ENCODE measurements around the gene MORN1. TPM values are rescaled to one million over a fixed set of nuclear protein-coding genes. Genes with fewer than 3 reads are reported as not detected.

MORN1 gene
- total and polyA plus RNA-seq, 2 of the 8 experiments (the other 6 are each of a cell fraction or from before 2014, with no cell fraction given): 5.0 to 9.1 TPM

- Histone ChIP-seq H4K91ac (replicated peaks; ENCODE audit: insufficient read length, low read length) (no peak overlapping the region), H3K79me2 (ENCODE audit: control insufficient read depth in 1 of 2, insufficient read depth in 2 of 2, low read length in 2 of 2) (peaks cover 4 to 32% of the 10 kb centered on the region in 2 experiments; a peak in 3 of 4 replicates)
- POLR2A ChIA-PET (ENCODE audit: partially characterized antibody): interaction anchor here (4.1 kb wide), 1 partner anchor 11 kb away, joined by 29 read pairs; no protein-coding TSS in a partner anchor
- no peak for TF ChIP-seq KDM5A (IDR thresholded peaks at IDR 0.05; ENCODE audit: low read length)
- TF ChIP-seq EP300 (IDR thresholded peaks at IDR 0.05; ENCODE audit: borderline replicate concordance in 1 of 2, low read depth in 2 of 2, low read length in 2 of 2): no peak
- TF ChIP-seq POU5F1 (IDR thresholded peaks at IDR 0.05; ENCODE audit: low read depth, low read length): no peak
- no peak for TF ChIP-seq POLR2A (IDR thresholded peaks at IDR 0.05; ENCODE audit: control extremely low read depth in 1 of 2, low read depth in 2 of 2, low read length in 2 of 2)
- no peak for TF ChIP-seq NRF1 (IDR thresholded peaks at IDR 0.05; ENCODE audit: low read depth, low read length)
- TF ChIP-seq CEBPB (IDR thresholded peaks at IDR 0.05; ENCODE audit: low read depth, low read length): no peak
- TF ChIP-seq NANOG (IDR thresholded peaks at IDR 0.05; ENCODE audit: insufficient read depth, low read depth, low read length, poor library complexity, severe bottlenecking): no peak
- TF ChIP-seq CHD2 (IDR thresholded peaks at IDR 0.05; ENCODE audit: low read length): no peak
- TF ChIP-seq EZH2 (IDR thresholded peaks at IDR 0.05; ENCODE audit: low read depth, low read length, severe bottlenecking): no peak
- TF ChIP-seq CBX8 (IDR thresholded peaks at IDR 0.05; ENCODE audit: borderline replicate concordance, low read depth, low read length): no peak
- TF ChIP-seq TAF1 (IDR thresholded peaks at IDR 0.05; ENCODE audit: low read depth, low read length): no peak
- no peak for TF ChIP-seq RXRA (IDR thresholded peaks at IDR 0.05; ENCODE audit: insufficient read depth, low read depth, low read length)
- TF ChIP-seq MAX (IDR thresholded peaks at IDR 0.05): no peak
- TF ChIP-seq SAP30 (IDR thresholded peaks at IDR 0.05; ENCODE audit: insufficient read depth, insufficient replicate concordance, low read length): no peak
Measured at GRCh38 chr1:2396059-2396458, 4.7 kb upstream of the MORN1 start.

More at GRCh38 chr1:2396059-2396458, 4.7 kb upstream of the MORN1 start:
- Histone ChIP-seq H2BK12ac (ENCODE audit: low read depth, low read length) (no peak overlapping the region), H2BK120ac (replicated peaks; ENCODE audit: low read depth, low read length) (no peak overlapping the region), H2AFZ (ENCODE audit: low read length) (no peak overlapping the region), H3K9ac (replicated peaks in 1 of 4; ENCODE audit: extremely low read depth in 1 of 4, low read depth in 3 of 4, low read length in 3 of 4) (no peak overlapping the region), H3K79me1 (ENCODE audit: low read depth, low read length) (peaks cover 12% of the 10 kb centered on the region), H3K23ac (ENCODE audit: insufficient read length) (no peak overlapping the region), H4K8ac (ENCODE audit: extremely low read depth, insufficient read depth, low read length) (no peak overlapping the region; the same call in 1 of the 2 replicates), H3K14ac (ENCODE audit: insufficient read length) (no peak overlapping the region), H2BK20ac (ENCODE audit: low read length) (no peak overlapping the region), H3K4ac (replicated peaks; ENCODE audit: insufficient read length, low read depth, low read length) (no peak overlapping the region), H4K5ac (ENCODE audit: insufficient read length, low read depth, low read length) (no peak overlapping the region), H3K27me3 (replicated peaks in 1 of 4; ENCODE audit: control insufficient read depth in 3 of 4, extremely low read depth in 1 of 4, insufficient read depth in 3 of 4, low read length in 3 of 4) (no peaks in the 10 kb centered on the region), H3K4me2 (ENCODE audit: insufficient read depth in 1 of 2, low read depth in 2 of 2, low read length in 2 of 2) (no peak overlapping the region), H3K4me1 (replicated peaks in 1 of 4; ENCODE audit: control insufficient read depth in 3 of 4, insufficient read depth in 4 of 4, low read length in 3 of 4) (peaks cover 0 to 6% (median 0%) of the 10 kb centered on the region in 4 experiments; a peak in 4 of 7 replicates), H3K36me3 (ENCODE audit: control insufficient read depth in 2 of 4, insufficient read depth in 4 of 4, low read length in 3 of 4) (peaks cover 3 to 39% (median 18%) of the 10 kb centered on the region in 4 experiments; a peak in 7 of 8 replicates), H3K9me3 (ENCODE audit: insufficient read depth in 2 of 2, low read depth in 1 of 2, low read length in 1 of 2) (no peaks in the 10 kb centered on the region), H4K20me1 (replicated peaks in 1 of 2; ENCODE audit: control insufficient read depth in 1 of 2, insufficient read depth in 2 of 2, low read length in 2 of 2) (peaks cover 7 to 16% of the 10 kb centered on the region in 2 experiments), H2AK5ac (ENCODE audit: low read depth, low read length) (no peak overlapping the region), H3K18ac (ENCODE audit: extremely low read depth, low read length) (no peak overlapping the region), H3K27ac (ENCODE audit: low read depth, low read length) (no peak overlapping the region), H3K4me3 (ENCODE audit: extremely low read depth in 1 of 4, insufficient read depth in 2 of 4, low read depth in 3 of 4, low read length in 4 of 4) (no peak overlapping the region), H3K23me2 (ENCODE audit: low read depth, low read length) (peaks cover 4% of the 10 kb centered on the region; the same call in 1 of the 2 replicates), H2BK5ac (ENCODE audit: low read depth, low read length) (no peak overlapping the region), H3K56ac (replicated peaks; ENCODE audit: insufficient read length, low read depth, low read length) (no peak overlapping the region), H2BK15ac (ENCODE audit: low read length) (no peak overlapping the region)
- no peak for FAIRE-seq
- no peak for DNase-seq (ENCODE audit: low read depth in 1 of 2, low spot score in 2 of 2)
- CTCF ChIA-PET (ENCODE audit: partially characterized antibody): interaction anchor here (1.0 to 1.3 kb wide), 2 partner anchors 11 to 14 kb away, joined by 3 to 4 read pairs; no protein-coding TSS in a partner anchor
- 90% methylated on average over 17 of the region's 17 CpGs; no CpG with 5 or more reads in 1 of the 2 experiments for WGBS, 2 experiments (ENCODE audit: extremely low coverage in 1 of 2, insufficient coverage in 1 of 2, insufficient read length in 1 of 2, insufficient replicate concordance in 2 of 2, low coverage in 1 of 2, low lambda C conversion rate in 2 of 2, missing lambda C conversion rate in 1 of 2)

All from H1 (cell line).